ENCODE data around the gene LMLN.
"Not testable (repeated sequence)": the region's sequence is repeated elsewhere in the genome, so short reads cannot be mapped to it uniquely, and the experiment has no call there.

The LMLN gene

GRCh38 chr3:197959891-197960693 lies at the start of gene LMLN:
Gene LMLN, plus strand, starts transcription at chr3:197960217. Its CDS starts 29 bp downstream, at chr3:197960246.
- DNase-seq = peak; percentile 92 to 94

DNA sequence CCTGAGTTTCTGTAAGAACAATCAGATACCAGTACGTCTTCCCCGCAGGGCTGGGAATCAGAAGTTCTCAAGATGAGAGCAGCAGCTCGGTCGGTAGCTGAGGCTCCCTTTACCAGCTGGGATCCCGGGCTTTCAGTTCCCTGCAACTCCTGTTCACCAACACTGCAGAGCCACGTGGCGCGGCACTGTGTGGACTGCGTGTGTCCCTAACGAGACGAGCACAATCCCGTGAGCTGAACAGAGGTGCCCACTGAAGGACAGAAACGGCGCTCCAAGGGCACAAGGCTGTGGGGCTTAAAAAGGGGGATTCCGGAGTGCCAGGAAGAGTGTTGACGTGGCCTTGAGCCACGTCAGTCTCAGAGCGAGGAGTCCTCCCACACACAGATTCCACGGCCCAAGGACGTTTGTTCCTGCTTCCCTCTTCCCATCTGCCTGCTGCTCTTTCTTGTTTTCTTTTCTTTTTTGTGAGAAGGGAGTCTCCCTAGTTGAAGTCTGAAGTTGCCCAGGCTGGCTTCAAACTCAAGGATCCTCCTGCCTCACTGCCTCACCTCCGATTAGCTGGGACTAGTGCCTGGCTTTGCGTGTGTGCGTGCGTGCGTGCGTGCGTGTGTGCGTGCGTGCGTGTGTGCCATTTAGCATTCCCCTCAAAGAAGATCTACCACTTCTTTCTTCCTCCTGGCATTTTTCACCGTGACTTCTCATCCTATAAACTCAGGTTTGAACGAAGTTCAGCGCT lies 47.1 kb upstream of the LMLN start:
- DNase-seq = no peak

DNA sequence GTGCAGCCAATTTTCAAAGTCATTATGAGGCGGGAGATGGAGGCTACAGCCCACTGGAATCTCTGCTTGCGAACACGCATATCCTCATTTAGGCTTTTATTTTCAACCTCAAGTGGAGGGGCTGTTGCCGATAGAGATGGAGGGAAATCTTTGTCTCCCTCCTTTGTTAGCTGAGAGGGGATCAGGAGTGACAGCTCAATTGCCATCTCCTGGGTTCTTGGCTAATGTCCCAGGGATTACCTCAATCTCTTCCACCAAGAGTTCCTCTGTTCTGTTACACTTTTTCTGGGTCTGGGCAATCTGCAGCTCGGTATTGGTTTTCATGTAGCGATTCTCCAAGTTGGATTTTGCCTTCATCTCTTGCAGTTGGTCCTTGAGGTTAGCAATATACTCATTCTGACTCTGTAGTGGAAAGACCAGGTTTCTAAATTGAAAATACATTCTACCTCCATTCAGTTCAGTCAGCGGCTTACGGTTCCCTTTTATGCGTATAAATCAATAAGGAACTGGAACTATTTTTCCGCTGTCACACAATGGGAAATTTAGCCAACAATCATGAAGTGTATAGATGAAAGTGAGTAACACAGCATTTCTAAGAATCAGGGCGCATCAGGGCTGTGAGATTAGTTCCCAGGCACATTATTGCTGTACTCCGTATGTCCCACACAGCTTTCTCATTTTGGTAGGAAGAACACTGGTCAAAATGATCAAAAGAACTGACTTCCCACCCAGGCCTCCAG lies 46.2 kb upstream of the LMLN start:
- no peak for DNase-seq

GRCh38 chr3:197921429-197922275 lies 38.4 kb upstream of the LMLN start:
- DNase-seq = not testable (repeated sequence)

GRCh38 chr3:197926418-197926817 lies 33.6 kb upstream of the LMLN start:
- peak; percentile 3 to 21 for DNase-seq

- DNase-seq = not testable (repeated sequence)
Measured at GRCh38 chr3:197927578-197927977, 32.4 kb upstream of the LMLN start.

GRCh38 chr3:197936819-197937384 lies 23.1 kb upstream of the LMLN start:
- no peak for DNase-seq

- no peak for DNase-seq
Measured at GRCh38 chr3:197940745-197941384, 19.2 kb upstream of the LMLN start.

GRCh38 chr3:197942956-197943556 lies 17.0 kb upstream of the LMLN start:
- peak; percentile 77 to 83 for DNase-seq

GRCh38 chr3:197949191-197949777 lies 10.7 kb upstream of the LMLN start:
- no peak for DNase-seq

GRCh38 chr3:197949778-197950676 lies 10.0 kb upstream of the LMLN start, which contains the start of gene RPL35A:
Gene RPL35A, plus strand, starts transcription at chr3:197950190. Its CDS starts 778 bp downstream, at chr3:197950968.
- DNase-seq = peak; percentile 94 to 97

DNA sequence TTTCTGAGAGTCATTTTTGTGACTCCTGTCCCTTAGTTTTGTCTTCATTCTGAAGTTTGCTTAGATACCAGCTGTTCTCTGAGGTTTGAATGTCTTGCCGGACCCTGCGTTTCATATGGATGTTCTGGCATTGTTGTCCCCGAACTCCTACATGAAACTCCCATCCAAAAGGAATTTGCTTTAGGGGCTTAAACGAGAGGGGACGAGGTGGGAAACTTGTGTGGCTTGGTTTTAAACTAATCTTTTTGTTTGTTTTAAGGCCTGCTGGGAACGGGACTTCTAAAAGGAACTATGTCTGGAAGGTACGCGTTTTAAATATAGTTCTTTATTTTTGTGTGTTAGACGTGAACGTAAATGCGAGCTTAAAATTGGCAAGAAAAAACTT lies 9.3 kb upstream of the LMLN start:
- DNase-seq = no peak

GRCh38 chr3:197951392-197951990 lies 8.5 kb upstream of the LMLN start:
- DNase-seq = no peak

DNA sequence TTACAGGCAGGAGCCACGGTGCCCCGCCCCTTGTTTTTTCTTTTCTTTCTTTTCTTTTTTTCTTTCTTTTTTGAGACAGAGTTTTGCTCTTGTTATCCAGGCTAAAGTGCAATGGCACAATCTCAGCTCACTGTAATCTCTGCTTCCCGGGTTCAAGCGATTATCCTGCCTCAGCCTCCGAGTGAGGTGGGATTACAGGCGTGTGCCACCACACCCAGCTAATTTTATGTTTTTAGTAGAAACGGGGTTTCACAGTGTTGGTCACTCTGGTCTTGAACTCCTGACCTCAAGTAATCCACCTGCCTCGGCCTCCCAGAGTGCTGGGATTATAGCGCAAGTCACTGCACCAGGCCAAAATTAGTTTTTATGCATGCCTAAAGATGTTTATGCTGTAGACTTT lies 7.6 kb upstream of the LMLN start:
- no peak for DNase-seq

- no peak for DNase-seq
Measured at GRCh38 chr3:197953325-197953724, 6.7 kb upstream of the LMLN start.

GRCh38 chr3:197953881-197954280 lies 6.1 kb upstream of the LMLN start:
- no peak for DNase-seq

DNA sequence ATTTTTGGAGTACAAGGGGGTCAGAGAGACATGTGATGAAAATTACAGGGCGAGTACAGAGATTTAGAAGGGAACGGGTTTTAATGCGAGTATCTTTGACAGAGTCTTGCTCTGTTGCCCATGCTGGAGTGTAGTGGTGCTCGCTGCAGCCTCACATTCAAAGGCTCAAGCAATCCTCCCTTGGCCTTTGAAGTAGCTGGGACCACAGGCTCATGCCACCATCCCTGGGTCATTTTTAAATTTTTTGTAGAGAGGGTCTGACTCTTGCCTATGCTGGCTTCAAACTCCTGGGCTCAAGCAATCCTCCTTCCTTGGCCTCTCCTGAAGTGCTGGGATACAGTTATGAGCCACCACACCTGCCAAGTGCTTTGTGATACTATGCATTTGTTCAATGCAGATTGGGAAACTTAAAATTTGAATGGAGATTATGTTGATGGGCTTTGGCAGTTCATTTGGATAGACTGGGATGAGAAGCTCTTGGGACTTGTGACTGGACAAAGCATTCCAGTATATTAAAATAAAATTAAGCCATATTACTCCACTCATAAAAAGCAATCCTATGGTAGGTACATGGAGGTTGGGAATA lies 4.0 kb upstream of the LMLN start:
- no peak for DNase-seq

DNA sequence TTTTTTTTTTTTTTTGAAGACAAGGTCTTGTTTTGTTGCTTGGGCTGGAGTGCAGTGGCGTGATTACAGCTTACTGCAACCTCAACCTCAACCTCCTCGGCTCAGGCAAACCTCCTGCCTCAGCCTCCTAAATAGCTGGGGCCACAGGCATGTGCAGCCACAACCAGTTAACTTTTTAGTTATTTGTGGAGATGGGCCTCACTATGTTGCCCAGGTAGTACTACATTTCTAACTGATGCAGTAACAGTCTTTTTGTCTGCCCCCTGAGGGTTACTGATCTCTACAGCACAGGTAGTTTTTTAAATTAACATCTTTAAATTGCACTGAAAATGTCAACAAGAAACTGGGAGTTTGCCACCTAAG lies 3.4 kb upstream of the LMLN start:
- DNase-seq = no peak

- peak in 1 of 2 experiments; percentile 41 for DNase-seq
Measured at GRCh38 chr3:197957790-197958133, 2.3 kb upstream of the LMLN start.
